Keratinocyte (primary cell): ENCODE measurements around the gene PTPA.

Experiments
- EZH2 ChIP-seq: IDR thresholded peaks from one replicate; pipeline ENCODE4 v1.6.1; 2012; ENCODE audit warnings: inconsistent platforms, mild to moderate bottlenecking, low read length, moderate library complexity
- TF ChIP-seq, protein P1 (sequence below), 3 experiments: IDR thresholded peaks in 1 of 3; conservative IDR thresholded peaks in 1 of 3; optimal IDR thresholded peaks in 1 of 3; 2 replicates in 2 of 3; 3 replicates in 1 of 3; pipeline versions ENCODE3 to v1.5.1; 2011; ENCODE audit warnings: low read length in 3 of 3, mild to moderate bottlenecking in 3 of 3, moderate library complexity in 2 of 3, control low read depth in 1 of 3, inconsistent platforms in 1 of 3; ENCODE audit not compliant: insufficient read depth in 2 of 3; ENCODE audit errors: extremely low read depth in 1 of 3

- TF ChIP-seq, protein P1, sequence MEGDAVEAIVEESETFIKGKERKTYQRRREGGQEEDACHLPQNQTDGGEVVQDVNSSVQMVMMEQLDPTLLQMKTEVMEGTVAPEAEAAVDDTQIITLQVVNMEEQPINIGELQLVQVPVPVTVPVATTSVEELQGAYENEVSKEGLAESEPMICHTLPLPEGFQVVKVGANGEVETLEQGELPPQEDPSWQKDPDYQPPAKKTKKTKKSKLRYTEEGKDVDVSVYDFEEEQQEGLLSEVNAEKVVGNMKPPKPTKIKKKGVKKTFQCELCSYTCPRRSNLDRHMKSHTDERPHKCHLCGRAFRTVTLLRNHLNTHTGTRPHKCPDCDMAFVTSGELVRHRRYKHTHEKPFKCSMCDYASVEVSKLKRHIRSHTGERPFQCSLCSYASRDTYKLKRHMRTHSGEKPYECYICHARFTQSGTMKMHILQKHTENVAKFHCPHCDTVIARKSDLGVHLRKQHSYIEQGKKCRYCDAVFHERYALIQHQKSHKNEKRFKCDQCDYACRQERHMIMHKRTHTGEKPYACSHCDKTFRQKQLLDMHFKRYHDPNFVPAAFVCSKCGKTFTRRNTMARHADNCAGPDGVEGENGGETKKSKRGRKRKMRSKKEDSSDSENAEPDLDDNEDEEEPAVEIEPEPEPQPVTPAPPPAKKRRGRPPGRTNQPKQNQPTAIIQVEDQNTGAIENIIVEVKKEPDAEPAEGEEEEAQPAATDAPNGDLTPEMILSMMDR (optimal IDR thresholded peaks at IDR 0.05 in 1 of 3, IDR thresholded peaks at IDR 0.05 in 1 of 3, conservative IDR thresholded peaks at IDR 0.05 in 1 of 3; ENCODE audit: extremely low read depth in 1 of 3, insufficient read depth in 2 of 3, low read length in 3 of 3) = no peak
- TF ChIP-seq EZH2 = no peak
Measured at GRCh38 chr9:129173296-129174101, 62.3 kb downstream of the PTPA start.
